GM21723 (cell line): ENCODE results near the gene CD2AP.

Source experiments
- ATAC-seq: cut with Tn5 transposase; IDR thresholded peaks from one replicate; pipeline ENCODE4 v1.9.1; 2021; ENCODE audit warnings: mild to moderate bottlenecking, moderate library complexity; ENCODE audit not compliant: unreplicated experiment

Gene CD2AP

DNA sequence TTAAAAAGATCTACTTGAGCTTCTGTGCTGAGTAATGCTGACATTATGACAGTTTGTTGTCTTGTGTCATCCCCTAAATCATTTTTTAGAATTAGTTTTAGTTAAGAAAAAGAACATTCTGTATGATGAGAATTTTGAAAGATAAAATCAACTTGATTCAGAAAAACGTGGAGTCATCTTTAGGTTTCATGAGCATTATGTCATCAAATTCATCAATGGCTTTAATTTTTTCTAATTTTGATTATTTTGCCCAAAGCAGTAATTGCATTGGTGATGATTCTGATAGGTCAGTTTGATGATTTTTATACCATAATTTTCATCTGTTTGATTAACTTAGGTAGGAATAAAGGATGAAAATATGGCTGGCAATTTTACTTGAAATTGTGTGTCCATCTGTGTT is 194.2 kb downstream of the CD2AP start:
- ATAC-seq = no peak

DNA sequence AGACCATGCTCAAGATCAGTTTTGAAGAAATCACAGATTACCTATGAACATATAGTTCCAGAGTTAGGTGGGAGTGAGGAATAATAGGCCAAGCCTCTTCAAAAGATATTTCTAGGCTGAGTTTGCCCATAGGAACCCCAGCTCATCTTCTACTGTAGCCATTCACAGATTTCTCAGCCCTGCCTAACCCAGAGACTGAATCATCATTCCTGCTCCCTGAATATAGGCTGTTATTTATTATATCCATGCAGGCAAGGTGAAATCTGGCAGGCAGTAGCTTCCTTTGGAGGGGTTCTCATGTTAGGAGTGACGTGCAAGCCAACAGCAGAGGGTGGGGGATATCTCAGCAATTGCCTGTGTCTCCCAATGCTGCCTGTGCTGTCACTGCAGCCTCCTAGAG is 195.2 kb downstream of the CD2AP start:
- ATAC-seq = no peak

DNA sequence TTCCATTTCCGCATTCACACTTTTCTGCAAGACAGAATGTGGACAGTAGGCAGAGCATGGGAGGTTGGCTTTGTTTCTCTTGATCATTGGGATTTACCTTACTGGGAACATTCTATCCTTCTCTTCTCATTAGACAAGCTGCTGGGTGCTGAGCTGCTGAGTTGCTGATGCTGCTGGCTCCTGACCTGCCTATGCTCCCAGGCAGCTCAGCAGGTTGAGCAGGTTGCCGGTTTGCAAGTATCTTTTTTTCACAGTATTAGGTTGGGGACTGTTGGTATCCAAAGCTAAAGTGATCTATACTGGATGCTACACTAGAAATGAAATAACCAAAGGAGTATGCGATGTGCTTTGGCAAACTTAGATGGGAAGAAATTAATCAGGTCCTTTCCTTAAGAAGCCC is 197.1 kb downstream of the CD2AP start:
- no peak for ATAC-seq
